HG03342 (cell line): ENCODE results near the gene ZNF487.
"Not testable (repeated sequence)": the region's sequence is repeated elsewhere in the genome, so short reads cannot be mapped to it uniquely, and the experiment has no call there.

ENCODE experiments used
- ATAC-seq: cut with Tn5 transposase; IDR thresholded peaks from one replicate; pipeline ENCODE4 v1.9.1; 2021; ENCODE audit warnings: mild to moderate bottlenecking, moderate library complexity; ENCODE audit not compliant: unreplicated experiment

ZNF487 gene

DNA sequence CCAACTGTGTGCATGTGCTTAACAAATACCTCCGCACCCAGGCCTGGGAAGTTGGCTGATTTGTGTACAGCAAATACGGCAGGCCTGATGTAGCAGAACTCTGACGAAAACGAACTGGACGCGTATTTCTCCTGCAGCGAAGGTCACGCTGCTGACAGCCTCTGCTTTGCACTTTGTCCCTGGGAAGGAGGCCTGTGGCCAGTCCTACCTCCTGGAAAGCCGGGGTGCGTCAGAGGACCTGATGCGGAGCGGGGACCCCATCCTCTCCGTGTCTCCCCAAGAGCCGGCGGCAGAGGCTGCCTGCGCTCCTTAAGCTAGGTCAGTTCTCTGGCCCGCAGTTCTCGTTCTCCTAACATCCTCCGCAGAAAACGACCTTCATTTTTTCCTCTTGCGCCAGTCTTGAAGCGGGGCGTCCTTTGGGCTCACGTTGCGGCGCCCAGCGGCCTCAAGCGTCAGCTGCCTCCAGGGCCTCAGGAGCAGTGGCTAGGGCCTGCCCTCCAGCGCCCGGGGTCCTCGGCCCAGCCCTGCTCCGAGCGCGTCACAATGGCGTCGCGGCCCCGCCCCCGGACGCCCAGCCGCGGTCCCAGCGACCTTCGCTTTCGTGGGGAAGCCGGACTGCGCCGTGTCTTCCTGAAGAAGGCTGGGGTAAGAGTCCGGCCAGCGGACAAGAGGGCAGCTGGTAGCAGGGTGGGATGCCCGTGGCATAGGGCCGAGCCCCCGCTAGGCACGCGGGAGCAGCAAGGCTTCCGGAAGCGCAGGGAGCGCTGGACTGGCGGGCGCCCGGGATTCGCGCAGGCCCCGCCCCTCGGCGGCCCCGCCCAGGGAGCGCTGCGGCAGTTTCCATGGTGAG, at the start of gene ZNF487:
TSS of gene ZNF487 (plus strand) at position 821 of the 850 bp plus-strand sequence. CDS start 38,703 bp downstream, outside the sequence.
- peak; percentile 94 for ATAC-seq

DNA sequence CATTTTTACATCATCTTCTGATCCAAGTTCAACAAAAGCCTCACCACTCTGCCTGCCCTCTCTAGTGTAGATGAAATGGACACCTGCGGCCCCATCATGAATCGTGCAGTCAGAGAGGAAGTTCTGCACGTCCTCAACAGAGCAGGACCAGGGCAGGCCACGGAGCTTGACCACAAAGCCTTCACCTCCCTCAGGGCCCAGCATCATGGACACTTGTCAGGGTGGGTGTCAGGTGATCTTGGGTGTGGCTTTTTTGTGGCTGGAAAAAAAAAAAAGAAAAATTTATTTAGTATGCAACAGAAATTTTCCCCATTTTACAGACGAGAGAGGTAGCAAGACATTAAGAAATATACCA, 49.3 kb upstream of the ZNF487 start:
- ATAC-seq = no peak

DNA sequence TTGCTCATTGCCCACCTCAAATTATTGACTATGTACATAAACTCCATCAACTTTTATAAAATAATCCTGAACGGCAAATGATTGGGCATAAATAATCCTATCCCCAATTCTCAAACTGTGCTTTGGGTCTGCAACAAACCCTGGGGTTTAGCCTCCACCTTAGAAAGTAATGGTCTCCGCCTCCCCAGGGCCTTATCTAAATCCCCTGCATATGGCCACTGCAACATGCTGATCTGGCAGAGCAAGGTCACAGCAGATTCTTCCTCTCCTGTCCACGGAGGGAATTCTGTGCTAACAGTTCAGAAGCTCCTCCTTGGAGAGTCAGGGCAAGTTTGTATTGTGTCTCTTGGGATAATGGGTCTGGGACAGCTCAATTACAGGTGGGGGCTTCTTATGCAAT, 47.0 kb upstream of the ZNF487 start:
- ATAC-seq = no peak

DNA sequence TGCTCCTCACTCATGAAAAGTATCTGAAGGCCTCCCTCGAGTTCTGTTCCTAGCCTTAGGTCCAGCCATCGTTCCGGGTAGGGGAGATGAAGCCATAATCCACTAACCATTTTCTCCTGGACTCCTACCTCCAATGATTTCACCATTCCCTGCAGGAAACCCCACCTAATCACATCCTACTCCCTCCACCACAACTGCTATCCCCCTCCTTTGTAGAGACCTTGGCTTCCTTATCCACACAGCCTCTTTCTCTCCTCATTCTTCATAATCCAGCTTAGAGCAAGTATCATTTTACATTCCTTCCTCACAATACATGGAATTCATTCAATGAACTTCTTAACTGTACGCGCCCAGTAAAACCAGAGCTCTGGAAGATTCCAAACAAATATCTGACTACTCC, 46.6 kb upstream of the ZNF487 start:
- ATAC-seq = no peak

DNA sequence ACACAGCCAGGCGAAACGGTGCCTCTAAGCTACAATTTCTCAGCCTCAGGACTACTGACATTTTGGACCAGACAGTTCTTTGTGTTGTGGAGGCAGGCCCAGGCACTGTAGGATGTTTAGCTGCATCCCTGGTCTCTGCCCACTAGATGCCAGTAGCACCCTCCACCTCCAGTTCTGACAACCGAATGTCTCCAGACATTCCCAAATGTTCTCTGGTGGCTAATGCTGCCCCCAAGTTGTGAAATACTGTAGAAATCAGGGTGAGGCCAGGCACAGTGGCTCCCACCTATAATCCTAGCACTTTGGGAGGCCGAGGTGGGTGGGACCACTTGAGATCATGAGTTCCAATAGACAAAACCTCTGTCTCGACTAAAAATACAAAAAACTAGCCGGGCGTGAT, 46.2 kb upstream of the ZNF487 start:
- ATAC-seq = no peak

DNA sequence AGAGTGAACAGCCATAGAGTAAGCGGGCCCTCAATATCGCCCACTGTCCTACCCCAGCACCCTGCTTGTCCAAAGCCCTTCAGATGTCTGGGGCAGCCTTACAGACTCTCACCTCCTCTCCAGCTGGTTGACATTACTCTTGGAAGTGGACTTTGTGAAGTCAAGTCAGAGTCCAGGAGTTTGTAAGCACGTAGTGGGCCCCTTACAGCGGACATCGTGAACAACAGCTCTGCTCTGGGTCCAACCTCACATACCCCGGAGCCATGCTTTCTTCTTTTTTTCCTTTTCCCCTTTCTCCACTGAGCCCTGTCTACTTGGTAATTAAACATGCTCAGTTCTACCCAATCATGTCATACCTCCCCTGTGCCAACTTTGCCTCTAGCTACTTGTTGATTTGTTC, 45.4 kb upstream of the ZNF487 start:
- ATAC-seq = no peak

DNA sequence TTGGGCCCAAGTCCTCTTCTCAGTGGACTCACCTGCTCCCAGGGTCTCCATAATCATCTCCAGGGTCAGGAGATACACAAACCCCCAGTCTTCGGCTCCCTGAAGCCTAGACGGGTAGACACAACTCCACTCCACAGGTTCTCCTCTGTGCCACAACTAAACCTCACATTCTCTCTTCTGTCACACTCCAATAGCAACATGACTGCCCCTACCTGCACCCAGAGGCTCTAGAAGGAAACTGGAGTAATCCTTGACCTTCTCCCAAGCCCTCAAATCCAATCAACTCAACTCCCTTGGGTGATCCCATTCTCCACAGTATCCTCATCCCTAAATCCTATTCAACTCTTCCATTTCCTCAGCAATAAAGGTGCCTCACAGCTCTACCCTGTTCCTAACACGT, 44.2 kb upstream of the ZNF487 start:
- ATAC-seq = no peak

DNA sequence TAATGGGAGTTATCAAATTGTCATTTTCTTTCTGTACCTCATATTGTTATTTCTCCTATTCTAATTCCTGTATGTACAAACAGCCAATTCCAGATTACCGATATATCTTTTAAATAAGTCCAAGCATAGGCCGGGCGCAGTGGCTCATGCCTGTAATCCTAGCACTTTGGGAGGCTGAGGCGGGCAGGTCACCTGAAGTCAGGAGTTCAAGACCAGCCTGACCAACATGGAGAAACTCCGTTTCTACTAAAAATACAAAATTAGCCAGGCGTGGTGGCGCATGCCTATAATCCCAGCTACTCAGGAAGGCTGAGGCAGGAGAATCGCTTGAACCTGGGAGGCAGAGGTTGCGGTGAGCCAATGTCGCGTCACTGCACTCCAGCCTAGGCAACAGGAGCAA, 43.7 kb upstream of the ZNF487 start:
- not testable (repeated sequence) for ATAC-seq

DNA sequence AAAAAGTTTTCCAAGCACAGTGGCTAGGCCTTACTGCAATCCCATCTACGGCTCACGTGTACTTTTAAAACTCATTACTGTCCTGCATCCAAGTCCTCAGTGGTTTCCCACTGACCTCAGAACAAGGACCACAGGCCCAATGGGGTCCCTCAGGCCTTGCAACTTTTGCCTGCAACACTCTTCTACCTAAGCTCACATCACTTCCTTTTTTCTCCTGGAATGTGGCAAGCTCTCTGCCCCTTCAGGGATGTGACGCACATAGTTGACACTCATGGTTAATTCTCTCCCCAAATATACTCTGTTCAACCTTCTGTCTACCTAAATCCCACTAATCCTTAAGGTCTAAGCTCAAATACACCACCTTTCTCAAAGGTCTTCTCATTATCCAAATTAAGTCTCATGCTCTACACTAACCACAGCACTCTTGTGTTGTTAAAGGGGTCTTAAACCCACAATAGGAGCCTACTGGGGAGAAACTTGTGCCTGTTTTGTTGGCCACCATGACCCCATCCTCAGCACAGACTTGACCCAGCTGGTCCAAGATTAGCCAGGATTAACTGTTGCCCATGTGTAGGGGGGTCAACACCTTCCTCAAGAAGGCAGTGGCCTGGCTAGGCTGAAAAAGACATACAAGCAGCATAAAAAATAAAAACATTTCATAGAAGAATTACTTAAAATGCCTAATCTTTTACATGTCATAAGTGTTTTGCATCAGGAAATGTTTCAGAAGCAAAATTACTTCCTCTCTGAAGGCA, 43.1 kb upstream of the ZNF487 start:
- no peak for ATAC-seq

DNA sequence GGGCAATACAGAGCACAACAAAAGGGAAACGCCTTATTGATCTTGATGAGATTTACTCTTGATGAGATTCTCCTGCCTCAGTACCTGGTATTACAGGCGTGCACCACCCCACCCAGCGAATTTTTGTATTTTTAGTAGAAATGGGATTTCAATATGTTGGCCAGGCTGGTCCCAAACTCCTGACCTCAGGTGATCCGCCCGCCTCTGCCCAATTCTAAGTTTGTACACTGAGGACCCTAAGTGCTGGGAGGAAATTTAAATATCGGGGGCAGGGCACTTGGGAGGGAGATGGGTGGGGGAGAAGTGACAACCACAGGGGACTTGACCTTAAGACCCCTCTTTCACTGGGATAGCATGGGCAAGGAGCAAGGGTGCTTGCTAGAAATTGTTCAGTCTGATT, 42.0 kb upstream of the ZNF487 start:
- ATAC-seq = no peak

DNA sequence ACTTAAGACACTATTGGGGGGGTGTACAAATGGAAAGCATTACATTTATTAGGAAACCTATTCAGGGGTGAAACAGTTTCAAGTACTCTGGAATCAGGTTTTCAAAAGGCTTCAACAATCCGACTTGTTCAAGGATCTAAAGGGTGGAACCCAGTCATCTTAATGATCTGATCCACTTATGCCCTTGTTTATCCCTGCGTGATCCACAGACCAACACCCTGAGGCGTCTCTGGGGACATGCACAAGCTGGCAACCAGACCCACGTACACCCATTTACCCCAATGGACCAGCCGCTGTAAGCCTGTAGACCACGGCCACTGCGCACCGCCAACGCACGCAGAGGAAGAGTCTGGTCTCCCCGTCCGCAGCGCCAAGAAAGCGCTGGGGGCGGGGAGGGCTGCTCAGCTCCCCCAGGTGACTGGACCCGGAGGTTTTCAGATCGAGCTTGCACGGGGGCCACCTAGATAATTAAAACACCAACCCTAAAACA, 41.3 kb upstream of the ZNF487 start:
- ATAC-seq = no peak

DNA sequence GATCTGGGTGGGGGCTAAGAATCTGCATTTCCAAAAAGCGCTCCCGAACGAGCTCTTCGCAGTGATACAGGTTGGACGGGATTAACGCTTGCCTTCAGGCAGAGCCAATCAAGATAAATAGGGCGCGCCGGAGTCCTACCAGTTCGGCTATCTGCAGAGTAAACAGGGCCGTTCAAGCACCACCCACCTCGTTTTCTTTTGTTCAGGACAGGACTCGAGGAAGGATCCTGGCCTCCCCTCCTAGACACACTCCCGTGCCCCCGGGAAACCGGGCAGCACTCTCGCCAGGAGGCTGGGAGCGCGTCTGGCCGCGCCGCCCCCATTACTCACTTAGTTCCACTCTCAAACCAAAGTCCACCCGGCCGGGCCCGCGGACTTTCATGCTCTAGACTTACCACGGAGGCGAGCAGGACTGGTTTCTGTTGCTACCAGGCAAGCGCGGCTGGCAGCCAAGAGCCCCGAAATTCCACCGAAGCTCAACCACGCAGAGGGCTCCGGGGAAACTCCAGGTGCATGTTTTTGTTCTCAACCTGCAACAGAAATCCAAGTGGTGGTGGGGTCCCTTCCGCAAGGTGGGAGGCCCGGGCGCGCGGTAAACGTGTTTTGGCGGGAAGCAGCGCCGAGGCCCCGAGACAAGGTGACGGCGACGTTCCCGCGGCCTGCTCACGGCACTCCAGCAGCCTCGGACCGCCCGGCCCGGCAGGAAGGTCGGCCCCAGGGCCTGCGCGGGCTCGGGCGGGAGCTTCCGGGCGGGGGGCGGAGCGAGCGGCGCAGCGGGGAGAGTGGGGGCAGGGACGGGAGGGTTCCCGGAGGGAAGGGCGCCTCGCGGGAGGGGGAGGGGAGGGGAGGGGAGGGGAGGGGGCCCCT, 40.6 kb upstream of the ZNF487 start:
- ATAC-seq = peak; percentile 41

DNA sequence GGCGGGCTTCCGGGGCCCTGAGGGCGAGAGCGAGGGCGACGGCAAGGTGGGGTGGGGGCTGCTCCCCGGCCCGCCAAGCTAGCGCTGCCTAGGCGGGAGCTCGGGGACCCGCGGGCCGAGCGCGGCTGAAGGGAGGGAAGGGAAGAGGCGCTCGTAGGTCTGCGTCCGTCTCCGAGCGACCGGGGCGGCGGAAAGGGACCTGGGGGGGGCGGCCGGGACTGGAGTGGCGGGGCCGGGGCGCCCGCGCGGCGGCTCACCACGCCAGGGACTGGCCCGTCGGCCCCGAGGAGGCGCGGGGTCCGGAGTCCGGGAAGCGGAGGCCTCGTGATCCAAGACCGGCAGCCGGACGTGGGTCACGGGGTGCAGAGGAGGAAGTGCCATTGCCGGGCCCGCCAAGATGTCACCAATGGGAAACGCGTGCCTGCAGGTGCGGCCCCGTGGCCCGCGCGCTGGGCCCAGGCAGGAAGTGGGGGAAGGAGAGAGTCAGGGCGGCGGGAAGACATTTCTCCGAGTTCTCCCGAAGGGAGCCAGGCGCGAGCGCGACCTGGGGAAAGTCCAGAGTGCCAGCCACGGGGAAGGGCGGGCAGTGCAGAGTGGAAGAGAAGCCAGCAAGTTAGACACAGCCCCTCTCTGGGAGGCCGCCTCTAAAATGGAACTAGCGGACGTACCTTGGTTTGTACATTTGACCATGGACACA, 39.8 kb upstream of the ZNF487 start:
- peak; percentile 80 for ATAC-seq

DNA sequence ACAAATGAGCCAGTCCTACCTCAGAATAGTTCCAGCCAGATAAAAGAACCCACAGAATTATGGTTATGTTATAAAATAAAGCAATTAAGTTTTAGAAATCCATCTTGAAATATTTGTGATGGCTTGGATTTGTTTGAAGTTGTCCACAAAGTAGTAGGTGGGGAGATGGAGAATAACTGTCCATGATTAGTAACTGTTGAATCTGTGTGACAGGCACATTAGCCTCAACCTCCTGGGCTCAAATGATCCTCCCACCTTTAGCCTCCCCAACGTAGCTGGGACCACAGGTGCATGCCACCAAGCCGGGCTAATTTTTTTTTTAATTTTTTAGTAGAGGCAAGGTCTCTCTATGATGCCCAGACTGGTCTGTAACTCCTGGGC, 38.0 kb upstream of the ZNF487 start:
- no peak for ATAC-seq

DNA sequence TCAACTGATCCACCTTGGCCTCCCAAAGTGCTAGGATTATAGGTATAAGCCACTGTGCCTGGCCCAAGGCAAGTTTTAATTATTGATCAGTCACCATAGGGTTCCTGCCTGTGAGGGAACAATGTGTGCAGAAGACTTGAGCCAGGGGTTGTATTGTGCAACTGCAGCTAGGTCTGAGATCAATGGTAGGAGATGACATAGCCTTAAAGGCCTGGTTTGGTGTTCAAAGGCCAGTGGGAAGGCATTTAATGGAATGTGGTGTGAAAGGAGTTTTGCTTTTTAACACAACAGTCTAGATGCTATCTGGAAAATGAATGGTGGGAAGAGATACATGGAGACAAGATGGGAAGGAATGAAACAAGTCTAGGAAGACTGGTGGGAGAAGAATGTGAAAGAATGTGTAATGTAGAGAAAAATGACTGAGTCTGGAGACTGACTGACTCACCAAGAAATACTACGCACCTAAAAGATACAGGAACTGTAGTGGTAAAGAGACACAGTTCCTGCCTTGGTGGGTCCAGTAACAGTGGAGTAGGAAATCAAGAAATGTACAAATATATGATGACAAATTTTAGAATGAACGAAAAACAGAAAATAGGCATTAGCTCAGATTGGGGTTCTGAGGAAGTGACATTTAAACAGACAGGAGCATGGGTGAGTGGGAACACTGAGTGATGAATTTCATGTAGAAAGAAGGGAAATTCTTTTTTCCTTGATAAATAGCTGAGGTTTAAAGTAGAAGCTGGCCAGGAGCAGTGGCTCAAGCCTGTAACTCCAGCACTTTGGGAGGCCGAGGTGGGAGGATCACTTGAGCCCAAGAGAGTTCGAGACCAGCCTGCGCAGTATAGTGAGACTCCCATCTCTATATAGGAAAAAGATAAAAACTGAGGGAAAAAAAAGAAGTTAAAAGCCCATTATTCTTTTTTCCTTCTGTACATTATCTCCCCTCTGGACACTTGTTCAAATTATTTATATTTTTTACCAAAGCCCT, 37.3 kb upstream of the ZNF487 start:
- ATAC-seq = no peak

DNA sequence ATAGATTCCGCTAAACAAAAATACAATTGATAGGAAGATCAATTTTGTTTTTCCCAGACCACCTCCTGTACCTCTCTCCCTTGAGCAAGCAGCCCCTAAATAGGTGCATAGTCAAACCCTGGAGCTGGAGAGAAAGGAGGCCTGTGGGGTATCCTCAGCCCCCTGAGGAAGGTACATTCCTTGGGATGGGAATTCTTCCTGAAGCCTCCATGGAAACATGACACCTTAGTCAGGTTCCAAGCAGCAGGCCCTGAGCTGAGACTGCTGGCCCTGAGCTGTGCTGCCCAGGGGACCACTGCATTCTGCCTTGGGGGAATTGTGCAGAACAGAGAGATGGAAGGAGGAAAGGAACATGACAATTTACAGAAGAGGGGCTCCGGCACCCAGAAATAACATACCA, 35.3 kb upstream of the ZNF487 start:
- no peak for ATAC-seq

DNA sequence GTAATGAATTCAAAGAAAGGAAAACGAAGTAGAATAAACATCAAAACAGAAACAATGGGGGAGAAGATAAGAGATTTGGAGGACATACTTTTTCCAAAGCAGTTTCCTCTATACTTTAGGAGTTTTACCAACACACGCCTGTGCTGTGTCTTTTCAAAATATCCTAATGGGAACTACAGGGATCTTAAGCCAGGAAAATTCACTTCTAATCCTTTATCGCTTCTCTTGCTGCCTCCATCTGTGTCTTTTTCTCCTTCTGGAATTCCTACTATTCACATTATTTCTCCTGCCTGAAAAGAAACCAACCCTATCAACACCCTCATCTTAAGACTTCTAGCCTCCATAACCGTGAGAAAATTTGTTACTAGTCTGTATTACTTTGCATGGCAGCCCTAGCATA, 34.7 kb upstream of the ZNF487 start:
- no peak for ATAC-seq

DNA sequence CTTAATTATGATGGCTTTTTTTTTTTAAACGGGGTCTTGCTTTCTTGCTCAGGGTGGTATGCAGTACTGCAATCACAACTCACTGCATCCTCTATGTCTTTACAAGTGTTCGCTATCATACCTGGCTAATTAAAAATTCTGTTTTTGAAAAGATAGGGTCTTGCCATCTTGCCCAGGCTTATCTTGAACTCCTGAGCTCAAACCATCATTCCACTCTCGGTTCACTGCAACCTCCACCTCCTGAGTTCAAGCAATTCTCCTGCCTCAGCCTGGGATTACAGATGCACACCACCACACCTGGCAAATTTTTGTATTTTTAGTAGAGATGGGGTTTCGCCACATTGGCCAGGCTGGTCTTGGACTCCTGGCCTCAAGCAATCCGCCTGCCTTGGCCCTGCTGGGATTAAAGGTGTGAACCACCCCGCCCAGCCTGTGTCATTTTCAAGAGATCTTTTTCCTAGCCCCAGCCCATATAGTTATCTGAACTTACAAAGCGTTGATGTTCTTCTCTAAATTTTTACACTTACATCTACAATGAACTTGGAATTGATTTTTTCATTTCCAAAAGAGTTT, 33.9 kb upstream of the ZNF487 start:
- ATAC-seq = no peak
